Uterus (tissue), 2 donors: ENCODE results near the gene LBH.

ENCODE experiments used
- CTCF ChIP-seq, 4 experiments: fragments of 200-600 bp in 2 of 4; fragments of 450-650 bp in 2 of 4; sonication (generic) in 2 of 4; IDR thresholded peaks; one replicate each; pipeline ENCODE4 v1.5.1; 2016 to 2019; ENCODE audit warnings: antibody characterized with exemption in 4 of 4, mild to moderate bottlenecking in 2 of 4, moderate library complexity in 1 of 4
- POLR2A ChIP-seq, 2 donors: fragments of 450-650 bp; IDR thresholded peaks; one replicate each; pipeline ENCODE4 v1.6.1; 2016; ENCODE audit warnings: antibody characterized with exemption in 2 of 2, mild to moderate bottlenecking in 1 of 2, moderate library complexity in 1 of 2

- TF ChIP-seq POLR2A (IDR thresholded peaks at IDR 0.05): no peak
- no peak for TF ChIP-seq CTCF (IDR thresholded peaks at IDR 0.05)
These were observed 36.9 kb upstream of the LBH start for GRCh38 chr2:30194421-30194820.
